Activated CD8-positive, alpha-beta memory T cell treated with anti-CD3 and anti-CD28 coated beads, Interleukin-2, amount 50 U/mL, for 1 hour (primary cell): Measurements from ENCODE around the gene KIF25.
"Not testable (repeated sequence)": the region's sequence is repeated elsewhere in the genome, so short reads cannot be mapped to it uniquely, and the experiment has no call there.

Source experiments
- DNase-seq: peaks from one replicate; pipeline ENCODE4 v3.0.0-alpha.2; 2020; ENCODE audit errors: extremely low read depth

The KIF25 gene

DNA sequence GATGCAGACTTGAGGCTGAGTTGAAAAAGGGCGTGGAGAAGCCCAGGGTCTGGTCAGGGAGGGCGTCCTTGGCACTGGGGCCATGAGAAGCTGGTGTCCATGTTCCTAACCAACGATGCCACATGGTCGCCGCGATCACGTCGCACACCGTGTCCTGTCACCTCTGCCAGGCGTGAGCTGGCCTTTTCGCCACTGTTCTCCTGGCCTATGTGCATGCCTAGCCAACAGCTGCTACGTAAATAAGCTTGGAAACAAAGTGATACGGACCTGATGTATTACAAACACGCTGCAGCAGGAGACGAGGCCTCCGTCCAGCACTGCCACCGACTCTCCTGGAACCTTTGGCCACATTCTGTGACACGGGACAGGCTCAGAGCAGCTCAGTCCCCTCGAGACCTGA, 22.0 kb upstream of the KIF25 start:
- no peak for DNase-seq

- not testable (repeated sequence) for DNase-seq
These were observed 21.3 kb upstream of the KIF25 start for GRCh38 chr6:167976116-167976657.

GRCh38 chr6:167976708-167977107, 20.8 kb upstream of the KIF25 start:
- DNase-seq: no peak

- no peak for DNase-seq
These were observed 19.6 kb upstream of the KIF25 start for GRCh38 chr6:167977717-167978467.

DNA sequence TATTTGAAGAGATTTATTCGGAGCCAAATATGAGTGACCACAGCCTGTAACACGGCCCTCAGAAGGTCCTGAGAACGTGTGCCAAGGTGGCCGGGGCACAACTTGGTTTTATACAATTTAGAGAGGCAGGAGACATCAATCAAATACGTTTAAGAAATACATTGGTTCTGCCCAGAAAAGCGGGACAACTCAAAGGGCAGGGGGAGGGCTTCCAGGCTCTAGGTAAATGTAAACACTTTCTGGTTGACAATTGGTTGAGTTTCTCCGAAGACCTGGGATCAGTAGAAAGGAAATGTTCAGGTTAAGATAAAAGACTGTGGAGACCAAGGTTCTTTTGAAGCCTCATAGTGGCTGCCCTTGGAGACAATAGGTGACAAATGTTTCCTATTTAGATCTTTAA, 18.9 kb upstream of the KIF25 start:
- DNase-seq: no peak

DNA sequence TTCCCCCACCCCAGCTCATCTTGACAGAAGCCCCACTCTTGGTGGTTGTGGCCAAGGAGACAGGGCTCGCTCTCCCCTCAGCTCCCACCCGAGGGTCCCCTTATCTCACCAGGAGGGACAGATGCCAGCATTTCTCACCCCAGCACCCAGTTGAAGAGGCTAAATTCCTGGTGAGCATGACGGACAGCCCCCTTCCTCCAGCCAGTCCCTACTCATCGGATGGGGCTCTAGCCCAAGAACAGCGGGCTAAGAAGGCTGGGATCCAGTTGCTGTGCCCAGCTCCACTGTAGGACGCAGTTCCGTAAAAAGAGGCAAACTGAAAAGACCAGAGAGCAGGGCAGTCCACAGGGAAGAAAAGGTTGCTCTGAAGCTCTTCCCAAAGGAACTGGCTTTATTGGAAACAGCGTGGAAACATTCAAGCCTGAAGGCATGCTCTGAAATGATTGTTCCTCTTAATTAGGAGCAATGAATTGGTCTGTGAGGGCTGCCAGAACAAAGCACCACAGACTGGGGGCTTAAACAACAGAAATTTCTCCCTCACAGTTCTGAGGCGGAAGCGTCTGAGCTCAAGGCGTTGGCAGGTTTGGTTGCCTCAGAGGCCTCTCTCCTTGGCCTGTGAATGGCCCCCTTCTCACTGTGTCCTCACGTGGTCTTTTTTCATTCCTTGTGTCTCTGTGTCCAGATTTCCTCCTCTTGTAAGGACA, 17.9 kb upstream of the KIF25 start:
- DNase-seq: no peak

DNA sequence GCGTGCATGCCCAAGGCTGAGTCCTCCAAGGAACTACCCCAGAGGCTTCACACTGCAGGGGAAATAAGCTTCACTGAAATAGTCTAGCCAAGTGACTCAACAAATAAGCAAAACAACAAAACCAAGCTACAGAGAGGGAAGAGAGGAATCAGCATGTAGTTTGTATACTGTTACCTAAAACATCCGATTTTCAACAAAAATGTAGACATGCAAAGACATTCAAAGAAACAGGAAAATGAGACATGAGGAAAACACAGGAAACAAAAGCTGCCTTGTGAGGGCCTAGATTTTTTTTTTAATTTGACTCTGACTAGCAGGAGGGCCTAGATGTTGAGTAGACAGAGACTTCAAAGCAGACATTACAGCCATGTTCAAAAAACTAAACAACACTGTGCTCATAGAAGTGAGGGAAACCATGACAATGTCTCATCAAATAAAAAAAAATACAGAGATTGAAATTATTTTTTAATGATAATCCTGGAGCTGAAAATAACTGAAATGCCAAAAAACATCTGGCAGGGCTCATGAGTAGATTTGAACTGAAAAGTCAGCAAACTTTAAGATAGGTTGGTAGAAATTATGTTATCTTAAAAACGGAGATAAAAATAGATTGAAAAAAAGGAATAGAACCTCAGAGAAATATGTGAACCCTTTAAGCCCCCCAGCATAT, 16.4 kb upstream of the KIF25 start:
- DNase-seq: no peak

- no peak for DNase-seq
These were observed 15.5 kb upstream of the KIF25 start for GRCh38 chr6:167981916-167982462.

DNA sequence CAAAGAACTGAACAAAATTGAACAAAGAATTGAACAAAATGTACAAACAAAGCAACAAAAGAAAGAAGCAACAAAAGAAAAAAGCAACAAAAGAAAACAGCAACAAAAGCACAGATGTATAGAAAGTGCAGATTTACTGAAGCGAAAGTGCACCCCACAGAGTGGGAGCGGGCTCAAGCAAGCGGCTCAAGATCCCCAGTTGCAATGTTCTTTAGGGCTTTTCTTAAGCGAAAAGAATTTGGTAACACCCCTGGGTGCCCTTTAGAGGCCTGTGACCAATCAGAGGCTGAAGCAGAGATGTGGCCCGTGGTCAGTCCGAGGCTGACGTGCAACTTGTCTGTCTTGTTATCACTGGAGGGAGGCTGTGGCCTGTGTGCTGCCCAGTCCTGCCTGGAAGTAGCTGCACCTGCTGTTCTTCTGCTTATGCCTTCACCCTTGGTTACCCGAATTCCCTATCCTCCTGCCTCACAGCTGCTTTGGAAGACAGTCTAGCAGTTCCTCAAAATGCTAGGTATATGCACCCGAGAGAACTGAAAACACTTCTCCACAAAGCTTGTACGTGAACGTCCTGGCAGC, 13.2 kb upstream of the KIF25 start:
- DNase-seq: no peak

- DNase-seq: no peak
These were observed 12.4 kb upstream of the KIF25 start for GRCh38 chr6:167984876-167985604.

DNA sequence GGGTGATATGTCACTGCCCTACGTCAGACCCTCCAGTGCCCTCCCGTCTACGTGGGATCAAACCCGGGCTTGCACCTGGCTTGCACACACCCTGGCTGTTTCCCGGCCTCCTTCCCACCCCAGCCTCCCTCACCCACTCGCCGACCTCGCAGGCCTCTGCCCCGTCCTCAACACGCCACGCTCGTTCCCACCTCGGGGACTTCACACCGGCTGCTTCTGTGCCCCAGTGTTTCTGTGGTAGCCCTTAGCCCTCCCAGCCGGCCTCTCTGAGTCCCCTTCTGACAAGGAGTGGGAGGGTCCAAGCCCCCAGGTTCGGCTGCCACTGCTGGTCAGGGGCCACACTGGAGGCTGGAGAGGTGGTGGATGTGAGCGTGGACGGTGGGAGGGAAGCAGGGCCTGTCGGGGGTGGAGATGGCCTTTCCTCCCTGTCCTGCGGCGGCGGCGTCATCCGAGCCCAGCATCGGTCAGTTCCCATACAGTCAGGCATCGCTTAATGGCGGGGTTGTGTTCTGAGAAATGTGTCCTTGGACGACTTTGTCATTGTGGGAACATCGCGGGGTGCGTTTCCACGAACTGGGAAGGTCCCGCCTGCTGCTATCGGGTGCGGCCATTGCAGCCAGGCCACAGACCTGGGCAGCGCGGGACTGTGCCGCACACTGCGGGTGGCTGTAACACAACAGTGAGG, 11.4 kb upstream of the KIF25 start:
- no peak for DNase-seq

DNA sequence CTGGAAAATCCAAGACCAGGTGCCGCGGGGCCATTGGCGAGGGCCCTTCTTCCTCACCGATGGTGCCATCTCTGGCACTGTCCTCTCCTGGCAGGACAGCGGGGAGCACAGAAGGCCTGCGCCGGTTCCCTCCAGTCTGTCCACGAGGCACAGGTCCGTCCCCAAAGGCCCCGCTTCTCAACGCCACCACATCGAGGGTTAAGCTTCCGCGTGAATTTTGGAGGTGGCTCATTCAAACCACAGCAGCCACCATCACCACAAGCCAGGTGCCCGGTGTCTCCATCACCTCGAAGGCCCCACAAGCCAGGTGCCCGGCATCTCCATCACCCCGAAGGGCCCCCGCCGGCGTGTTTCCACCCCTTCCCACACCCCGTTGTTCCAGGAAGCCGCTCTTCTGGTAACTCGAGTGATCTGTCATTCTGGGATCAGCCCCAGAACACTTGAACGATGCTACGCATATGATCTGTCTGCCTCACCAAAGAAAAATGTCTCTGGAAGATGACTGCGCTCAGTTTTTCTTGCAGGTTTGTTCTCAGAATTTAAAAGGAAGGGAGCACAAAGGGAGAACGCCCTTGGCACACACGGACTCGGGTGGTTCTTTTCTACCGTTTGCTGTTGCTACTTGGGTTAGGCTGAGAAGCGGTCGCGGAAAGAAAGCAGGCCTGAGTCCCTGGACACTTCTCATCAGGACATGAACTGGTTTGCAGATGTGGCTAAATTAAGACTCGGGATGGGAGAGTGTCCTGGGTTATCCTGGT, 9.9 kb upstream of the KIF25 start:
- DNase-seq: no peak

- DNase-seq: no peak
These were observed 9.3 kb upstream of the KIF25 start for GRCh38 chr6:167988154-167988495.

- DNase-seq: no peak
These were observed 8.3 kb upstream of the KIF25 start for GRCh38 chr6:167988945-167989841.

DNA sequence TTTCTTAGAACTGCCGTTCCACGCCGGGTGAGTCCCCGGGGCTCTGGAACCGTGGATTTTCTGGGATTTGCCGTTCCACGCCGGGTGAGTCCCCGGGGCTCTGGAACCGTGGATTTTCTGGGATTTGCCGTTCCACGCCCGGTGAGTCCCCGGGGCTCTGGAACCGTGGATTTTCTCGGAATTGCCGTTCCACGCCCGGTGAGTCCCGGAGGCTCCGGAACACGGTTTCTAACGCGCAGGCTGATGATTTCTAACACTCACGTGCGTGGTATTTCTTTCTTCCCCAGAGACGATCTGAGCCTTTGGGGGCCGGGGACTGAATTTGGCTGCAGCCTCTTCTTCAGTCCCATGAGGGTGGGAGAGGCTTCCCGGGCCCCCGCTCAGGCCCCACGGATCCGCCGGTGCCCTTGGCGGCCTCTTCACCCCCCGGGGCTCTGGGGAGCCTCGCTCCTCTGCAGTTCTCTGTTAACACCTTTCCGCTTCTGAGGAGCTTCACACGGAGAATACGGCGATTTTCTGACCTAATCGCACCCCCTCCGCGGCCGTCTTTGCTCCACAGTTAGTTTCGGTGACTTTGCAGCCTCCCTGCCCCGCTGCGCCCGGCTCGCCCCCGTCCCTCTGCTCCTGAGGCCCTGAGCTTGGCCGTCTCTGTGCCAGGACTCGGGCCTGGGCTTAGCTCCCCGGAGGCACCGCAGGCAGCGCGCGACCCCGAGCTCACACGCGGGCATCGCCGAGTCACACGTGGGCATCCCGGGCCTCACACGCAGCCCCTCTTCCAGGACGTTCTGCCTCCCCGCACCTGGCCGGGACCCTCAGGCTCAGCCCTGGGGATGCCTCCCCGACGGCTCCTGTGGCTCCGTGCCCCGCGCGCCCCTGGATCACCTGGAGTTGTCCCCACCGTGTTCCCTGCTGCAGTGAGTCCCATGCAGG, 7.2 kb upstream of the KIF25 start:
- no peak for DNase-seq

- no peak for DNase-seq
These were observed 4.3 kb upstream of the KIF25 start for GRCh38 chr6:167993169-167993568.

GRCh38 chr6:167993831-167994230, 3.6 kb upstream of the KIF25 start:
- DNase-seq: no peak

DNA sequence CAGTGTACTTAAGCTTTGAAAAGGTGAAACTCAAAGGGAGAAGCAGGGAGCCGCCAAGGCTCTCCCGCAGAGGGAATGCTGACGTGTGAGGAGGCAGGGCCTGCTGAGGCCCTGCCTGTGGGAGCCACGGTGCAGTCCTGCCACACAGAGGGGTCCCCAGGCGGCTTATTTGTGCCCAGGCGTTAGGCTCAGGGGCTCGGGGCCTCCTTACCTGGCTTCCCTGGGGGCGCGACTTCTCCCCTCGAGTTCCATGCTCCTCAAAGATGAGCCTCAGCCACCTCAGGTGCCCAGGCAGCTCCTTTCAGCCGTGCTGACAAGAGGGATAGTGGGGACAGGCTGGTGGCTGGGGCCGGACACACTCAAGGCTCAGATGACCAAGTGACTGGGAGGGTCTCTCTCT, 2.2 kb upstream of the KIF25 start:
- no peak for DNase-seq
